ENCODE data around the gene GRK3.

The GRK3 gene

DNA sequence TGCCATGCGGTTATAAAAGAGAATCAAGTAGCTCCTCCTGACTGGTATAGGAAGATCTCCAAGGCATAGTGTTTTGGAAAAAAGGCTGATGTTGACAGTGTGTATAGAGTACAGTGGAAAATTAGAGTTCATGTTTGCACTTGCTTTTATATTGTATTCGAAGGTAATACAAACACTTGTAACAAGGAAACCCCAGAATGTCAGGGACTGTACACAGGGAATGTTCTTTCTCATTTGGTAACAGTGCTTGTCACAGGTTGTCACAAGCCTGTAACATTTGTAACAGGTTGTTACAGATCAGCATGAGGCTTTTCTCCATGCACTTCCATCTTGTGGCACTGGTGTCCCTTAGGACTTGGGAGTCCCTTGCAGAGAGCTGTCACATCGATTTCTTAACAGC lies 64.0 kb downstream of the GRK3 start:
- DNase-seq (ENCODE audit: low spot score) = no peak
- H3K27ac ChIP-seq = no peak overlapping the region
- no peak overlapping the region for H3K4me3 ChIP-seq
- TF ChIP-seq, protein P1, sequence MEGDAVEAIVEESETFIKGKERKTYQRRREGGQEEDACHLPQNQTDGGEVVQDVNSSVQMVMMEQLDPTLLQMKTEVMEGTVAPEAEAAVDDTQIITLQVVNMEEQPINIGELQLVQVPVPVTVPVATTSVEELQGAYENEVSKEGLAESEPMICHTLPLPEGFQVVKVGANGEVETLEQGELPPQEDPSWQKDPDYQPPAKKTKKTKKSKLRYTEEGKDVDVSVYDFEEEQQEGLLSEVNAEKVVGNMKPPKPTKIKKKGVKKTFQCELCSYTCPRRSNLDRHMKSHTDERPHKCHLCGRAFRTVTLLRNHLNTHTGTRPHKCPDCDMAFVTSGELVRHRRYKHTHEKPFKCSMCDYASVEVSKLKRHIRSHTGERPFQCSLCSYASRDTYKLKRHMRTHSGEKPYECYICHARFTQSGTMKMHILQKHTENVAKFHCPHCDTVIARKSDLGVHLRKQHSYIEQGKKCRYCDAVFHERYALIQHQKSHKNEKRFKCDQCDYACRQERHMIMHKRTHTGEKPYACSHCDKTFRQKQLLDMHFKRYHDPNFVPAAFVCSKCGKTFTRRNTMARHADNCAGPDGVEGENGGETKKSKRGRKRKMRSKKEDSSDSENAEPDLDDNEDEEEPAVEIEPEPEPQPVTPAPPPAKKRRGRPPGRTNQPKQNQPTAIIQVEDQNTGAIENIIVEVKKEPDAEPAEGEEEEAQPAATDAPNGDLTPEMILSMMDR (IDR thresholded peaks at IDR 0.05) = no peak

DNA sequence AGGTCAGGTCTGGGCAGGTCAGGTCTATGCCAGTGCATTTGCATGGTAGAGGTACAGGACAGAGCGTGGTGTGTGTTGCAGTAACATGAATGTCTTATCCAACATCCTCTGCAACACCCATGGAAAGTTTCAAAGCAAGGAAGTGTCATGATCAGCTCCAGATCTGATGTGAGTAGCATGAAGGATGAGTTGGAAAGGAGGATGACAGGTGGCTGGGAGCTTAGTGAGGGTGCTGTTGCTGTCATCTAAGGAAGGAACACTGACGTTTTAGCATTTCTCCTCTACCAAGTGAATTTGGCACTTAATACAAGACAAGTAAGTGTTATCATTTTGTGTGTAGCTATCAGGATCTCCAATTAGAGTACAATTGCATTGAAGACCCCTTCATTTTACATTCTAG lies 65.1 kb downstream of the GRK3 start:
- no peak overlapping the region for H3K4me3 ChIP-seq
- H3K27ac ChIP-seq = no peak overlapping the region
- TF ChIP-seq, protein P1 (IDR thresholded peaks at IDR 0.05) = no peak
- no peak for DNase-seq (ENCODE audit: low spot score)

DNA sequence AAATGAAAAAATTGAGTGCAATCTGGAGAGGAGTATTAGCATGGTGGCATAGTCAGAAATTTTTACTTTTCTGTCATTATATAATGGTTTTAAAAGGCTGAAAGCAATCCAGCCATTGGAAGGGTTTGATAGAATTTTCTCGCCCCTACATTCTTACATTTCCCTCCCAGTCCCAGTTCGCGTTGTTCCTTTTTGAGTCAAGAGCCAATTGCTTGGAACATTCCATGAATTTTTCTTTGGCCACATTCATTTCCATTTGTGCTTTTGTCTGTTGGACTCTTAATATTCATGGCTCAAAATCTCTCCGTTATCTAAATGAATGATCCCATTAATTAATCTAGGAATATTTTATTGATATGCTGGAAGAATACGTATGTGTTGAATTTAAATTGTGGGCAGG lies 66.0 kb downstream of the GRK3 start:
- no peak overlapping the region for H3K27ac ChIP-seq
- TF ChIP-seq, protein P1 (IDR thresholded peaks at IDR 0.05) = no peak
- DNase-seq (ENCODE audit: low spot score) = no peak
- H3K4me3 ChIP-seq = no peak overlapping the region

DNA sequence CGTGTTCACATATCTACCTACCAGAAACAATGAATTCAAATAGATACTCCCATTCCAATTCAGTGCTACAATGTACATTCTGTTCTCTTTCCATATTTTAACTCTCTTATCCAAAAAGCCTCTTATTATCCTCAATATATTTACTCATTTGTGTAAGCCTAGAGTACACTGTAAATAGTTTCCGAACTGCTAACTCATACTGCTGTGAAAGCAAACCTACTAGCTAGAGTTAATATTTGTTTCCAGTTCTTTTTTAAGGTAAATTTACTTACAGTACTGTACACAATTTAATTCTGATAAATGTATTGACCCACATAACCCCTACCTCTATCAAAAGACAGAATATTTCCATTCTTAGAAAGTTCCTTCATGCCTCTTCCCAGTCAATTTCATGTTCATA lies 71.8 kb downstream of the GRK3 start:
- Histone ChIP-seq H3K4me3 (no peak overlapping the region), H3K27ac (no peak overlapping the region)
- DNase-seq (ENCODE audit: low spot score) = no peak
- TF ChIP-seq, protein P1 (IDR thresholded peaks at IDR 0.05) = no peak

DNA sequence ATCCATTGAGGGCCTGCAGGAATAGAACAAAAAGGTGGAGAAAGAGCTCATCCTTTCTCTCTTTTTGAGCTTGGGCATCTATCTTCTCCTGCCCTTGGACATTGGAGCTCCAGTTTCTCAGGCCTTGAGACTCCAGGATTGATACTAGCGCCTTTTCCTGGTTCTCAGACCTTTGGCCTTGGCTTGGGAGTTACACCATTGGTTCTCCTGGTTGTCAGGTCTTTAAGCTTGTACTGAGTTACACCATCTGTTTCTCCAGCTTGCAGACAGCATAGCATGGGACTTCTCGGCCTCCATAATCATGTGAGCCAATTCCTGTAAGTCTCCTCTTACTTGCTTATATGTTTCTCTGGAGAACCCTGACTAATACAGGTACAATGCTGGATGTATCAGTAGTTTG lies 72.6 kb downstream of the GRK3 start:
- Histone ChIP-seq H3K4me3 (no peak overlapping the region), H3K27ac (no peak overlapping the region)
- no peak for DNase-seq (ENCODE audit: low spot score)
- TF ChIP-seq, protein P1 (IDR thresholded peaks at IDR 0.05) = no peak

DNA sequence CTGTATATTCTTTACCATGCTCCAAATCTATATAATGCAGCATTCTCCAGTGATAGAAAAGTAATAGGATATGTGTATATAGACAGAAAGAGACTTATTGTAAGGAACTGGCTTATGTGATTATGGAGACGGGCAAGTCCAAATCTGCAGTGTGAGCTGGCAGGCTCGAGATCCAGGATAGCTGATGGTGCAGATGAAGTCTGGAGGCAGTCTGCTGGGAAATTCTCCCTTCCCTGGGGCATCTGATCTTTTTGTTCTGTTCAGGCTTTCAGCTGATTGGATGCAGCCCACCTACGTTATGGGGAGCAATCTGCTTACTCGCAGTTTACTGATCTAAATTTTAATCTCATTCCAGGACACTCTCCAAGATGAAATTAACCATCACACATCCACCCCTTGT lies 73.2 kb downstream of the GRK3 start:
- TF ChIP-seq, protein P1 (IDR thresholded peaks at IDR 0.05) = no peak
- no peak overlapping the region for H3K4me3 ChIP-seq
- H3K27ac ChIP-seq = no peak overlapping the region
- no peak for DNase-seq (ENCODE audit: low spot score)

DNA sequence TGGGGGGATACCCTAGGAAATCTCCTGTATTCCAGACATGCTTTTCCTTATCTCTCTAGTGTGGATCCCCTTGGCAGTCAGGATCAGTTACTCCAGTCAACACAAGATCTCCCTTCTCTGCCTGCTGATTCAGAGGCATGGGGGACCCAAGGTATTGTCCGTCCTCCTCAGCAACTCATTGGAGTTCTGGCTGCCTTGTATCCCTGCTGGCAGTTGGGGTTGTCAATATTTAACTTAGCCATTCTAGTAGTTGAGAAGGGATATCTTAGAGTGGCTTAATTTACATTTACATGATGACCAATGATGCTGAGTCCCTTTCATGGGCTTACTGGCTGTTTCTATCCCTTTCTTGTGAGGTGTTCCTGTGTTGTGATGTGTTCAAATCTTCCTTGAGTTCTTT lies 74.2 kb downstream of the GRK3 start:
- TF ChIP-seq, protein P1 (IDR thresholded peaks at IDR 0.05) = no peak
- no peak for DNase-seq (ENCODE audit: low spot score)
- H3K27ac ChIP-seq = no peak overlapping the region
- H3K4me3 ChIP-seq = no peak overlapping the region

Measured in coronary artery (tissue), 2 donors.